ENCODE results near the gene SLC35F2. TPM values are rescaled to one million over a fixed set of nuclear protein-coding genes. Genes with fewer than 3 reads are reported as not detected.

SLC35F2 gene
- total and polyA plus RNA-seq, 2 of the 4 experiments (the other 2 are of a cell fraction) = 4.9 to 15.4 TPM

DNA sequence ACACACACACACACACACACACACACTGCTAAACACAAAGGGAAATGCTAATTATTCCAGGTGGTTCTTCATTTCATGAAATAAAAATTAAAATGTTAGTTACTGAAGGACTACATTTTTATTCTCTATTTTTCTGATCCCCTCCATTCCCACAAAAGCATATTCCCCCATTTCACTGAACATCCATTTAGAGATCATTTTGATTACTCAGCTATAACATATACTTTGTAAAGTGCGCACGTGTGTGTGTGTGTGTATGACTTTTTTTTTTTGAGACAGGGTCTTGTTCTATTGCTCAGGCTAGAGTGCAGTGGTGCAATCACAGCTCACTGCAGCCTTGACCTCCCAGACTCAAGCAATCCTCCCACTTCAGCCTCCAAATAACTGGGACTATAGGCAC lies 42.6 kb downstream of the SLC35F2 start:
- no peak overlapping the region for H2BK120ac ChIP-seq (ENCODE audit: low read depth, low read length)
- no peak overlapping the region for H2BK20ac ChIP-seq (ENCODE audit: low read depth, low read length)
- H3K23ac ChIP-seq (ENCODE audit: low read depth, low read length) = no peak overlapping the region
- no peak overlapping the region for H3K56ac ChIP-seq (ENCODE audit: extremely low read depth, insufficient read depth, low read length)
- no peaks in the 10 kb centered on the region for H4K20me1 ChIP-seq (ENCODE audit: insufficient read depth, low read length)
- H3K79me1 ChIP-seq (ENCODE audit: low read depth in 1 of 2, low read length in 2 of 2) = peaks cover 0 to 4% of the 10 kb centered on the region in 2 experiments; a peak in 1 of 4 replicates
- dilution Hi-C loops (cut with HindIII; ENCODE audit: low sequenced_read_pairs, unreplicated experiment) = no loop called here
- no peak overlapping the region for H2AK9ac ChIP-seq (replicated peaks; ENCODE audit: low read depth, low read length, poor library complexity)
- H2AFZ ChIP-seq (replicated peaks; ENCODE audit: low read length, poor library complexity) = no peak overlapping the region
- no peak overlapping the region for H2AK5ac ChIP-seq (ENCODE audit: low read depth, low read length)
- CTCF ChIA-PET = no interaction called here
- H3K9ac ChIP-seq (ENCODE audit: low read depth, low read length) = no peak overlapping the region
- DNase-seq (no peak), ATAC-seq (ENCODE audit: low read depth) (no peak)
- H3K4me2 ChIP-seq (ENCODE audit: low read depth, low read length) = no peak overlapping the region
- H3K4me1 ChIP-seq (ENCODE audit: control insufficient read depth, insufficient read depth, low read length) = no peaks in the 10 kb centered on the region
- H3K9me3 ChIP-seq (ENCODE audit: control insufficient read depth, insufficient read depth, low read length) = no peaks in the 10 kb centered on the region
- no peak overlapping the region for H4K8ac ChIP-seq (ENCODE audit: low read depth in 2 of 2, low read length in 2 of 2)
- no peak overlapping the region for H3K18ac ChIP-seq (ENCODE audit: low read depth, low read length)
- H4K5ac ChIP-seq (ENCODE audit: low read depth, low read length) = no peak overlapping the region
- no TSS peak for BruUV-seq (replicated peaks)
- no peak overlapping the region for H3K14ac ChIP-seq (replicated peaks; ENCODE audit: low read depth, low read length)
- no peak overlapping the region for H2BK5ac ChIP-seq (ENCODE audit: low read depth, low read length, poor library complexity, severe bottlenecking)
- no peak overlapping the region for H3K27ac ChIP-seq (ENCODE audit: insufficient read depth, low read length)
- H3K4me3 ChIP-seq (ENCODE audit: insufficient read depth, low read depth, low read length) = no peak overlapping the region
- intact Hi-C loops (cut with micrococcal nuclease) = no loop called here
- in situ Hi-C loops (cut with MboI; ENCODE audit: low sequenced_read_pairs) = no loop called here
- H3K36me3 ChIP-seq (ENCODE audit: control insufficient read depth, insufficient read depth, low read length) = no peaks in the 10 kb centered on the region
- H2BK15ac ChIP-seq (ENCODE audit: low read depth, low read length) = no peak overlapping the region
- no peak overlapping the region for H4K91ac ChIP-seq (ENCODE audit: insufficient read depth, low read depth, low read length)
- no peaks in the 10 kb centered on the region for H3K9me1 ChIP-seq (ENCODE audit: insufficient read depth, low read length)
- no peak overlapping the region for H3K4ac ChIP-seq (ENCODE audit: low read depth, low read length)
- H3K27me3 ChIP-seq (ENCODE audit: control insufficient read depth, insufficient read depth, low read length) = no peaks in the 10 kb centered on the region
- POLR2A ChIA-PET (ENCODE audit: unreplicated experiment) = no interaction called here
- WGBS, 2 experiments (ENCODE audit: extremely low coverage in 2 of 2, insufficient read length in 1 of 2) = no CpG with 5 or more reads among the region's 2 CpGs
- TF ChIP-seq FOS (IDR thresholded peaks at IDR 0.05; ENCODE audit: low read depth, low read length) (no peak), SMC3 (IDR thresholded peaks at IDR 0.05; ENCODE audit: low read depth, low read length) (no peak), CHD1 (IDR thresholded peaks at IDR 0.05; ENCODE audit: low read depth, low read length) (no peak), MAFK (IDR thresholded peaks at IDR 0.05; ENCODE audit: low read depth, low read length) (0 out of 2 replicates have a peak, but pooled peaks have one; percentile 24), MAZ (IDR thresholded peaks at IDR 0.05; ENCODE audit: borderline replicate concordance, low read depth, low read length) (no peak)
- TF ChIP-seq, protein P1, sequence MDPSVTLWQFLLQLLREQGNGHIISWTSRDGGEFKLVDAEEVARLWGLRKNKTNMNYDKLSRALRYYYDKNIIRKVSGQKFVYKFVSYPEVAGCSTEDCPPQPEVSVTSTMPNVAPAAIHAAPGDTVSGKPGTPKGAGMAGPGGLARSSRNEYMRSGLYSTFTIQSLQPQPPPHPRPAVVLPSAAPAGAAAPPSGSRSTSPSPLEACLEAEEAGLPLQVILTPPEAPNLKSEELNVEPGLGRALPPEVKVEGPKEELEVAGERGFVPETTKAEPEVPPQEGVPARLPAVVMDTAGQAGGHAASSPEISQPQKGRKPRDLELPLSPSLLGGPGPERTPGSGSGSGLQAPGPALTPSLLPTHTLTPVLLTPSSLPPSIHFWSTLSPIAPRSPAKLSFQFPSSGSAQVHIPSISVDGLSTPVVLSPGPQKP (IDR thresholded peaks at IDR 0.05; ENCODE audit: borderline replicate concordance, low read depth, low read length) = no peak

Measured in IMR-90 (cell line).